Measurements from ENCODE around the gene GATM. TPM values are rescaled to one million over a fixed set of nuclear protein-coding genes. Genes with fewer than 3 reads are reported as not detected.

The GATM gene
- total and polyA plus RNA-seq, 2 of the 4 experiments (the other 2 are of a cell fraction): 0.10 to 0.18 TPM

DNA sequence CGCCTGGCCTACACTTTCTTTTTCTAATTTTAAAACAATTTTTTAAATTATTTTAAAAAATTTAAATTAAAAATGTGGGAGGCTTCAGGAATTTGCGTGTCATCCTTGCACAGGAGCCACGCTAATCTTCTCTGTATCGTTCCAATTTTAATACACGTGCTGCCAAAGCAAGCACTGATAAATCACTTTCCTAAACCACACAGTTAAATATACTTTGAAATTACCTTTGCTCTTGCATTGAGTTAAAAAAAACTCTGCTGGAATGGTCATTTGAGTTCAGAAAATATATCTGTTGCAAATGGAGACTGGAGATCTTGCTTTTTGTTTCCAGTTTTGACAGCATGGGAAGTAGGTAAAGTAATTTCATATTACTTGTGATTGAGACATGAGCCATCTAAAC is 23.6 kb downstream of the GATM start:
- Histone ChIP-seq H3K36me3 (ENCODE audit: control insufficient read depth, insufficient read depth, low read length) (no peaks in the 10 kb centered on the region), H3K18ac (ENCODE audit: low read depth, low read length) (no peak overlapping the region), H4K20me1 (ENCODE audit: insufficient read depth, low read length) (no peaks in the 10 kb centered on the region), H3K9ac (ENCODE audit: low read depth, low read length) (no peak overlapping the region), H2BK15ac (ENCODE audit: low read depth, low read length) (no peak overlapping the region), H3K4me2 (ENCODE audit: low read depth, low read length) (no peak overlapping the region), H3K14ac (replicated peaks; ENCODE audit: low read depth, low read length) (no peak overlapping the region), H2BK20ac (ENCODE audit: low read depth, low read length) (no peak overlapping the region), H3K9me3 (ENCODE audit: control insufficient read depth, insufficient read depth, low read length) (no peaks in the 10 kb centered on the region), H3K27me3 (ENCODE audit: control insufficient read depth, insufficient read depth, low read length) (peaks cover 2% of the 10 kb centered on the region; the same call in 1 of the 2 replicates), H4K91ac (ENCODE audit: insufficient read depth, low read depth, low read length) (no peak overlapping the region), H2AK5ac (ENCODE audit: low read depth, low read length) (no peak overlapping the region), H3K27ac (ENCODE audit: insufficient read depth, low read length) (no peak overlapping the region), H4K8ac (ENCODE audit: low read depth in 2 of 2, low read length in 2 of 2) (no peak overlapping the region), H3K9me1 (ENCODE audit: insufficient read depth, low read length) (no peaks in the 10 kb centered on the region), H3K4ac (ENCODE audit: low read depth, low read length) (no peak overlapping the region), H3K56ac (ENCODE audit: extremely low read depth, insufficient read depth, low read length) (no peak overlapping the region), H3K4me3 (ENCODE audit: insufficient read depth, low read depth, low read length) (no peak overlapping the region), H2BK120ac (ENCODE audit: low read depth, low read length) (no peak overlapping the region), H3K4me1 (ENCODE audit: control insufficient read depth, insufficient read depth, low read length) (no peaks in the 10 kb centered on the region), H2AK9ac (replicated peaks; ENCODE audit: low read depth, low read length, poor library complexity) (no peak overlapping the region), H3K23ac (ENCODE audit: low read depth, low read length) (no peak overlapping the region), H2AFZ (replicated peaks; ENCODE audit: low read length, poor library complexity) (no peak overlapping the region), H3K79me1 (ENCODE audit: low read depth in 1 of 2, low read length in 2 of 2) (no peaks in the 10 kb centered on the region), H4K5ac (ENCODE audit: low read depth, low read length) (no peak overlapping the region), H2BK5ac (ENCODE audit: low read depth, low read length, poor library complexity, severe bottlenecking) (no peak overlapping the region)
- CTCF ChIA-PET: no interaction called here
- dilution Hi-C loops (cut with HindIII; ENCODE audit: low sequenced_read_pairs, unreplicated experiment): no loop called here
- intact Hi-C loops (cut with micrococcal nuclease): no loop called here
- ATAC-seq (ENCODE audit: low read depth): no peak
- in situ Hi-C loops (cut with MboI; ENCODE audit: low sequenced_read_pairs): no loop called here
- no peak for DNase-seq
- POLR2A ChIA-PET (ENCODE audit: unreplicated experiment): no interaction called here
- WGBS, 2 experiments (ENCODE audit: extremely low coverage in 2 of 2, insufficient read length in 1 of 2): no CpG with 5 or more reads among the region's 5 CpGs
- TF ChIP-seq, protein P1, sequence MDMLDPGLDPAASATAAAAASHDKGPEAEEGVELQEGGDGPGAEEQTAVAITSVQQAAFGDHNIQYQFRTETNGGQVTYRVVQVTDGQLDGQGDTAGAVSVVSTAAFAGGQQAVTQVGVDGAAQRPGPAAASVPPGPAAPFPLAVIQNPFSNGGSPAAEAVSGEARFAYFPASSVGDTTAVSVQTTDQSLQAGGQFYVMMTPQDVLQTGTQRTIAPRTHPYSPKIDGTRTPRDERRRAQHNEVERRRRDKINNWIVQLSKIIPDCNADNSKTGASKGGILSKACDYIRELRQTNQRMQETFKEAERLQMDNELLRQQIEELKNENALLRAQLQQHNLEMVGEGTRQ (IDR thresholded peaks at IDR 0.05; ENCODE audit: low read depth, low read length): no peak
- TF ChIP-seq BHLHE40 (IDR thresholded peaks at IDR 0.05; ENCODE audit: low read depth, low read length): no peak
- TF ChIP-seq FOS (IDR thresholded peaks at IDR 0.05; ENCODE audit: low read depth, low read length): no peak
- no peak for TF ChIP-seq RCOR1 (IDR thresholded peaks at IDR 0.05; ENCODE audit: insufficient replicate concordance, low read length)
- no peak for TF ChIP-seq CEBPB (IDR thresholded peaks at IDR 0.05; ENCODE audit: low read depth, low read length)
- no peak for TF ChIP-seq CHD1 (IDR thresholded peaks at IDR 0.05; ENCODE audit: low read depth, low read length)
- TF ChIP-seq, protein P2, sequence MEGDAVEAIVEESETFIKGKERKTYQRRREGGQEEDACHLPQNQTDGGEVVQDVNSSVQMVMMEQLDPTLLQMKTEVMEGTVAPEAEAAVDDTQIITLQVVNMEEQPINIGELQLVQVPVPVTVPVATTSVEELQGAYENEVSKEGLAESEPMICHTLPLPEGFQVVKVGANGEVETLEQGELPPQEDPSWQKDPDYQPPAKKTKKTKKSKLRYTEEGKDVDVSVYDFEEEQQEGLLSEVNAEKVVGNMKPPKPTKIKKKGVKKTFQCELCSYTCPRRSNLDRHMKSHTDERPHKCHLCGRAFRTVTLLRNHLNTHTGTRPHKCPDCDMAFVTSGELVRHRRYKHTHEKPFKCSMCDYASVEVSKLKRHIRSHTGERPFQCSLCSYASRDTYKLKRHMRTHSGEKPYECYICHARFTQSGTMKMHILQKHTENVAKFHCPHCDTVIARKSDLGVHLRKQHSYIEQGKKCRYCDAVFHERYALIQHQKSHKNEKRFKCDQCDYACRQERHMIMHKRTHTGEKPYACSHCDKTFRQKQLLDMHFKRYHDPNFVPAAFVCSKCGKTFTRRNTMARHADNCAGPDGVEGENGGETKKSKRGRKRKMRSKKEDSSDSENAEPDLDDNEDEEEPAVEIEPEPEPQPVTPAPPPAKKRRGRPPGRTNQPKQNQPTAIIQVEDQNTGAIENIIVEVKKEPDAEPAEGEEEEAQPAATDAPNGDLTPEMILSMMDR (conservative IDR thresholded peaks at IDR 0.05; ENCODE audit: low read depth, low read length): no peak
- no peak for TF ChIP-seq RFX5 (IDR thresholded peaks at IDR 0.05; ENCODE audit: low read depth, low read length)
- TF ChIP-seq SMC3 (IDR thresholded peaks at IDR 0.05; ENCODE audit: low read depth, low read length): no peak
- no TSS peak for BruUV-seq (replicated peaks)
